Keratinocyte (primary cell): ENCODE results near the gene AGPAT3.

ENCODE experiments used
- EZH2 ChIP-seq: IDR thresholded peaks from one replicate; pipeline ENCODE4 v1.6.1; 2012; ENCODE audit warnings: inconsistent platforms, mild to moderate bottlenecking, low read length, moderate library complexity
- TF ChIP-seq, protein P1 (sequence below), 3 experiments: IDR thresholded peaks in 1 of 3; conservative IDR thresholded peaks in 1 of 3; optimal IDR thresholded peaks in 1 of 3; 2 replicates in 2 of 3; 3 replicates in 1 of 3; pipeline versions ENCODE3 to v1.5.1; 2011; ENCODE audit warnings: low read length in 3 of 3, mild to moderate bottlenecking in 3 of 3, moderate library complexity in 2 of 3, control low read depth in 1 of 3, inconsistent platforms in 1 of 3; ENCODE audit not compliant: insufficient read depth in 2 of 3; ENCODE audit errors: extremely low read depth in 1 of 3

- TF ChIP-seq, protein P1, sequence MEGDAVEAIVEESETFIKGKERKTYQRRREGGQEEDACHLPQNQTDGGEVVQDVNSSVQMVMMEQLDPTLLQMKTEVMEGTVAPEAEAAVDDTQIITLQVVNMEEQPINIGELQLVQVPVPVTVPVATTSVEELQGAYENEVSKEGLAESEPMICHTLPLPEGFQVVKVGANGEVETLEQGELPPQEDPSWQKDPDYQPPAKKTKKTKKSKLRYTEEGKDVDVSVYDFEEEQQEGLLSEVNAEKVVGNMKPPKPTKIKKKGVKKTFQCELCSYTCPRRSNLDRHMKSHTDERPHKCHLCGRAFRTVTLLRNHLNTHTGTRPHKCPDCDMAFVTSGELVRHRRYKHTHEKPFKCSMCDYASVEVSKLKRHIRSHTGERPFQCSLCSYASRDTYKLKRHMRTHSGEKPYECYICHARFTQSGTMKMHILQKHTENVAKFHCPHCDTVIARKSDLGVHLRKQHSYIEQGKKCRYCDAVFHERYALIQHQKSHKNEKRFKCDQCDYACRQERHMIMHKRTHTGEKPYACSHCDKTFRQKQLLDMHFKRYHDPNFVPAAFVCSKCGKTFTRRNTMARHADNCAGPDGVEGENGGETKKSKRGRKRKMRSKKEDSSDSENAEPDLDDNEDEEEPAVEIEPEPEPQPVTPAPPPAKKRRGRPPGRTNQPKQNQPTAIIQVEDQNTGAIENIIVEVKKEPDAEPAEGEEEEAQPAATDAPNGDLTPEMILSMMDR (optimal IDR thresholded peaks at IDR 0.05 in 1 of 3, IDR thresholded peaks at IDR 0.05 in 1 of 3, conservative IDR thresholded peaks at IDR 0.05 in 1 of 3; ENCODE audit: extremely low read depth in 1 of 3, insufficient read depth in 2 of 3, low read length in 3 of 3) = no peak
- no peak for TF ChIP-seq EZH2
Measured at GRCh38 chr21:43970551-43970950, 105.5 kb downstream of the AGPAT3 start.
